Lower leg skin (tissue), 4 donors: ENCODE measurements around the gene OVOL3. TPM values are rescaled to one million over a fixed set of nuclear protein-coding genes. Genes with fewer than 3 reads are reported as not detected.

Experiments used
- DNase-seq, 2 donors: peaks; one replicate each; pipeline ENCODE4 v3.0.0-alpha.2; 2019; ENCODE audit warnings: low spot score in 2 of 2
- H3K4me3 ChIP-seq: fragments of 200-600 bp; sonication (generic); 2 replicates; pipeline ENCODE4 v1.5.1; 2017; ENCODE audit warnings: mild to moderate bottlenecking, low read depth; ENCODE audit not compliant: poor library complexity, severe bottlenecking
- POLR2A ChIP-seq, 2 donors: fragments of 450-650 bp; IDR thresholded peaks; one replicate each; pipeline ENCODE4 v1.6.1; 2016 to 2017; ENCODE audit warnings: antibody characterized with exemption in 2 of 2, mild to moderate bottlenecking in 1 of 2, moderate library complexity in 1 of 2
- WGBS, 2 donors: methylation state at CpG; one replicate each; pipeline ENCODE4 v1.1.5; 2018; 5-methylcytosine and 5-hydroxymethylcytosine counted together
- intact Hi-C: fragments of 100-400 bp; cut with DNase I; formaldehyde crosslinking; loops from one replicate; pipeline ENCODE4 v1.15.0; 2023; ENCODE audit warnings: low total_unique reads
- total RNA-seq, 4 donors: library from RNA; depleted of rRNA; stranded (reverse); fragments of >200 nt; gene quantifications; one replicate each; pipeline ENCODE4 v1.1.0, GENCODE V29; 2016
- TF ChIP-seq, protein P1 (sequence below), 3 donors: fragments of 450-650 bp; IDR thresholded peaks; one replicate each; pipeline ENCODE4 v1.5.1; 2016; ENCODE audit warnings: antibody characterized with exemption in 3 of 3, mild to moderate bottlenecking in 3 of 3, moderate library complexity in 2 of 3

The OVOL3 gene
- total RNA-seq, 4 donors from 2014 or later = not detected

DNA sequence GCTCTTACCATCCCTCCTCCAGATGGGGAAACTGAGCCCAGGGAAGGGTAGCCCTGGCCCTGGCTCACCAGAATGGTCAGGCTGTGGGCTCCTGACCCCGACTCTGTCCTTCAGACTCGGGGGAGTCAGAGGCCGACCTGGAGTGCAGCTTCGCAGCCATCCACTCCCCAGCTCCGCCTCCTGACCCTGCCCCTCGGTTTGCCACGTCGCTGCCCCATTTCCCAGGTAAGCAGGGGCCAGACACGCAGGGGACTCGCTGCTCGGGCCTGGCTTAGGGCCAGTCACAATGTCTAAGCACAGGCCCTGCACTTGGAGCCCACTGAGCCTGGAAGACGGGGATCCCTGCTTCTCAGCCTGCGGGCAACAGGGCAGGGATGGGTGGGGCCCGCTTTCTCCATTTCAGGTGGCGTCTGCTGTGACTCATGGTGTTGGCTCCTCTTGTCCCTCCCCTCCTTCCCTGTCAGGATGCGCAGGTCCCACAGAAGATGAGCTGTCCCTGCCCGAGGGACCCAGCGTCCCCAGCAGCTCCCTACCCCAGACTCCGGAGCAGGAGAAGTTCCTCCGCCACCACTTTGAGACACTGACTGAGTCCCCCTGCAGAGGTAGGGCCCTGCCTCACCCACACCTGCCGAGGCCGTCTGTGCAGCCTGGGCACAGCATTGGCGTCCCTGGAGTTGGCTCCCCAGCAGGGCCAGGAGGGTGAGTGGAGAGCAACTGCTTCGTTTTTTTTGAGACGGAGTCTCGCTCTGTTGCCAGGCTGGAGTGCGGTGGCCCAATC is 9.2 kb upstream of the OVOL3 start:
- WGBS, 2 donors = 47 to 73% methylated on average over 23 to 26 of the region's 27 CpGs
- no peak for TF ChIP-seq POLR2A (IDR thresholded peaks at IDR 0.05)
- TF ChIP-seq, protein P1, sequence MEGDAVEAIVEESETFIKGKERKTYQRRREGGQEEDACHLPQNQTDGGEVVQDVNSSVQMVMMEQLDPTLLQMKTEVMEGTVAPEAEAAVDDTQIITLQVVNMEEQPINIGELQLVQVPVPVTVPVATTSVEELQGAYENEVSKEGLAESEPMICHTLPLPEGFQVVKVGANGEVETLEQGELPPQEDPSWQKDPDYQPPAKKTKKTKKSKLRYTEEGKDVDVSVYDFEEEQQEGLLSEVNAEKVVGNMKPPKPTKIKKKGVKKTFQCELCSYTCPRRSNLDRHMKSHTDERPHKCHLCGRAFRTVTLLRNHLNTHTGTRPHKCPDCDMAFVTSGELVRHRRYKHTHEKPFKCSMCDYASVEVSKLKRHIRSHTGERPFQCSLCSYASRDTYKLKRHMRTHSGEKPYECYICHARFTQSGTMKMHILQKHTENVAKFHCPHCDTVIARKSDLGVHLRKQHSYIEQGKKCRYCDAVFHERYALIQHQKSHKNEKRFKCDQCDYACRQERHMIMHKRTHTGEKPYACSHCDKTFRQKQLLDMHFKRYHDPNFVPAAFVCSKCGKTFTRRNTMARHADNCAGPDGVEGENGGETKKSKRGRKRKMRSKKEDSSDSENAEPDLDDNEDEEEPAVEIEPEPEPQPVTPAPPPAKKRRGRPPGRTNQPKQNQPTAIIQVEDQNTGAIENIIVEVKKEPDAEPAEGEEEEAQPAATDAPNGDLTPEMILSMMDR (IDR thresholded peaks at IDR 0.05) = no peak
- DNase-seq = peak in 1 of 2 donors; percentile 50
- intact Hi-C loops = no loop called here
- no peak overlapping the region for H3K4me3 ChIP-seq

DNA sequence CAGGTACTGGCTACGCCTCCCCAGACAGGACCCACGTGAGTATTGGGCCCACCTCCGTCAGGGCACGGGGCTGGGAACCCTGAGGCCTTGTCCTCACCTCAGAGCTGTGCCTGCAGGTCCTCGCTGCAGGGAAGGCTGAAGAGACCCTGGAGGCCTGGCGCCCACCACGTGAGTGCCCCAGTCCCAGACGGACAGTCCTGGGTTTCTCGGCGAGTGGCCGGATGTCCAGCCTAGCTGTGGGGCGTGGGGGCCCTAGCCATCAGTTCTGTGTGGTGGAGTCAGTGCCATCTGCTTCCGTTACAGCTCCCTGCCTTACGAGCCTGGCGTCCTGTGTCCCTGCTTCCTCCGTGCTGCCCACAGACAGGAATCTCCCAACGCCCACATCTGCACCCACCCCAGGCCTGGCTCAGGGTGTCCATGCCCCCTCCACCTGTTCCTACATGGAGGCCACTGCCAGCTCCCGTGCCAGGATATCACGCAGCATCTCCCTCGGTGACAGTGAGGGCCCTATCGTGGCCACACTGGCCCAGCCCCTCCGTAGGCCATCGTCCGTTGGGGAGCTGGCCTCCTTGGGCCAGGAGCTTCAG is 7.8 kb upstream of the OVOL3 start:
- H3K4me3 ChIP-seq = no peak overlapping the region
- 88 to 95% methylated on average over 17 to 23 of the region's 24 CpGs for WGBS, 2 donors
- TF ChIP-seq, protein P1 (IDR thresholded peaks at IDR 0.05) = no peak
- TF ChIP-seq POLR2A (IDR thresholded peaks at IDR 0.05) = no peak
- intact Hi-C loops = no loop called here
- no peak for DNase-seq

DNA sequence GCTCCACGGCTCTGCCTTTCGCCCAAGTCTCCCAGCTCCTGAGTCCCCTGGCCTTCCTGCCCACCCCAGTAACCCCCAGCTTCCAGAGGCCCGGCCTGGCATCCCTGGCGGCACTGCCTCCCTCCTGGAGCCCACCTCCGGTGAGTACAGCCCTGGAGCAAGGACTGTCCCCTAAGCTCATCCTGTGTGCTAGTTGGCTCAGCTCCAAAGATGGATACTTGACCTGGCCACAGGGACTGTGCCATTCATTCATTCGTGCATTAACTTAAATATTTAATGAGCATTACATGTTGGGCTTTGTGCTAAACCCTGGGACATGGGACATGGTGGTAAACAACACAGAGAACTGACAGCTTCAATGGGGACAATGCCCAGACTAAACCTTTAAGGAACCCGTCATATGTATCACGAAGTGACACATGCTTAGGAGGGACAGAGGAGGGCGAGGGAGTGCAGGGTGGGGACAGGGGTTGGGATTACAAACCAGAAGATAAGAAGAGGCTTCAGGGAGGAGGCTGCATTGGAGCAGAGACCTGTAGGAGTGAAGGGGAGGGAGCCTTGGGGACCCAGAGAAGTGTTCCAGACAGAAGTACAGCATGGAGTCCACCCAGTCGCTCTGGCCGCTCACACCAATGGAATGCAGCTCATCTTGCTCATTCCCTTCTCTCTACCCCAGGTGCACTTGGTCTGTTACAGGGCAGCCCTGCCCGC is 6.9 kb upstream of the OVOL3 start:
- TF ChIP-seq, protein P1 (IDR thresholded peaks at IDR 0.05) = no peak
- TF ChIP-seq POLR2A (IDR thresholded peaks at IDR 0.05) = no peak
- no peak for DNase-seq
- 85 to 91% methylated on average over 12 of the region's 12 CpGs for WGBS, 2 donors
- H3K4me3 ChIP-seq = no peak overlapping the region
- intact Hi-C loops = no loop called here

DNA sequence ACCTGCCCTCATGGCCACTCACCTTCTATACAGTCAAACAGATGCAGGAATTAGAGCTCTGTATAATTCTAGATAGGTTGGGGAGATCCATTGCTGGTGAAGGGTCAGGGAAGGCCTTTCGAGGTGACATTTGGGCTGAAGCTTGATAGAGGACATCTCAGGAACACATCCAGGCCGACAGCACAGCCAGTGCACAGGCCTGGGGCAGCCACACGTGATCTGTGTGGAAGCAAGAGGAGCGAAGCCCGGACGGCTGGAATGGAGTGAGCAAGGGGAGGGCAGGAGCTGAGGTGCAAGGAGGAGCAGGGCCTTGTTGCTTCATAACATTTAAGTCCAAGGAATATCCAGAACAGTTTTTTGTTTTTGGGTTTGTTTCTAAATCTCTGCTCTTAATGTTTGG is 4.5 kb upstream of the OVOL3 start:
- no peak for DNase-seq
- intact Hi-C loops = no loop called here
- 90% methylated on average over 6 of the region's 6 CpGs for WGBS, 2 donors
- no peak overlapping the region for H3K4me3 ChIP-seq
- no peak for TF ChIP-seq POLR2A (IDR thresholded peaks at IDR 0.05)
- TF ChIP-seq, protein P1 (IDR thresholded peaks at IDR 0.05) = no peak

DNA sequence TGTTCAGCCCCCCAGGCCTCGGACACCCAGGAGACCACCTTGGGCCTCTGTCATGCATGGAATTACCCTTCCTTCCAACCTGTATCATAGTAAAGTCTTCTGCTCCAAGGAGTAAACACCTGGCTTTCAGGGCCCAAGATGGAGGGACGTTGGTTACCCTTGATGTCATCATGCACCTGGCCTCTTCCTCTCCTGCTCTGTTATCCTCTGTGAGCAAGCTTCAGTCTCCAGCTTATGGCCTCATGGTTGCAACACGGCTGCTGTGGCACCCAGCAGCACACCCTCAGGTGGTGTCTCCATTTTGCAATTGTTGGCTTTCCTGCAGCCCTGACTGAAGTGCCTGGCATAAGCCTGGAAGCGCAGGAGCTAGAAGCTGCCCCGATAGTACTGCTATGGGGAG is 4.0 kb upstream of the OVOL3 start:
- 94 to 95% methylated on average over 5 of the region's 5 CpGs for WGBS, 2 donors
- H3K4me3 ChIP-seq = no peak overlapping the region
- TF ChIP-seq POLR2A (IDR thresholded peaks at IDR 0.05) = no peak
- TF ChIP-seq, protein P1 (IDR thresholded peaks at IDR 0.05) = no peak
- intact Hi-C loops = no loop called here
- DNase-seq = no peak
